Panc1 (cell line): ENCODE data around the gene IRF8.

Source experiments
- POLR2AphosphoS5 ChIP-seq: IDR thresholded peaks from 2 replicates; pipeline ENCODE4 v1.6.1; 2012; ENCODE audit warnings: mild to moderate bottlenecking, low read depth, low read length, moderate library complexity
- TCF7L2 ChIP-seq: IDR thresholded peaks from 2 replicates; pipeline ENCODE4 v1.6.1; 2011; ENCODE audit warnings: mild to moderate bottlenecking, low read depth, low read length, inconsistent platforms
- TF ChIP-seq, protein P1 (sequence below): fragments of 450-650 bp; IDR thresholded peaks from 2 replicates; pipeline ENCODE4 v1.5.1; 2017; ENCODE audit warnings: mild to moderate bottlenecking
- TF ChIP-seq, protein P2 (sequence below), 2 experiments: IDR thresholded peaks; 2 replicates each; pipeline ENCODE4 v1.6.1; 2011 to 2012; ENCODE audit warnings: low read depth in 2 of 2, control low read depth in 1 of 2, low read length in 1 of 2, mild to moderate bottlenecking in 1 of 2, moderate library complexity in 1 of 2; ENCODE audit not compliant: insufficient read depth in 1 of 2

DNA sequence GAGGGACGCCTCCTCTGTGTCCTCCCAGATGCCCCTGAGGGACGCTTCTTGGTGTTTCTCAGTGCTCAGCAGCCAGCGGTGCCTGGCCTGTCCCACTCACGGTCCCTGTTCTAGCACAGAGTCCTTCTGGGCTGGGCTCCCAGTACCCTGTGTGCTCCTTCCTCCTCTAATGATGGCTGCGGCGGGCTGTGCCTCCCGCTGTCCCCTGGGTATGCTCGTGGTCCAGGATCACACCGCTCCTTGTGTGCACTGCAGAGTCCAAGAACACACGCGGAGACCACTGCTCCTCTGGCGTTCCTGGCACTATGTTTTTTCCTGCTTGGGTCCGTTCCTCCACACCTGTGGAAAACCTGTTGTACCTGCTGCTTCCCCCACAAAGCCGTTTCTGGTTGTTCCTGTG is 15.1 kb upstream of the IRF8 start:
- TF ChIP-seq, protein P1, sequence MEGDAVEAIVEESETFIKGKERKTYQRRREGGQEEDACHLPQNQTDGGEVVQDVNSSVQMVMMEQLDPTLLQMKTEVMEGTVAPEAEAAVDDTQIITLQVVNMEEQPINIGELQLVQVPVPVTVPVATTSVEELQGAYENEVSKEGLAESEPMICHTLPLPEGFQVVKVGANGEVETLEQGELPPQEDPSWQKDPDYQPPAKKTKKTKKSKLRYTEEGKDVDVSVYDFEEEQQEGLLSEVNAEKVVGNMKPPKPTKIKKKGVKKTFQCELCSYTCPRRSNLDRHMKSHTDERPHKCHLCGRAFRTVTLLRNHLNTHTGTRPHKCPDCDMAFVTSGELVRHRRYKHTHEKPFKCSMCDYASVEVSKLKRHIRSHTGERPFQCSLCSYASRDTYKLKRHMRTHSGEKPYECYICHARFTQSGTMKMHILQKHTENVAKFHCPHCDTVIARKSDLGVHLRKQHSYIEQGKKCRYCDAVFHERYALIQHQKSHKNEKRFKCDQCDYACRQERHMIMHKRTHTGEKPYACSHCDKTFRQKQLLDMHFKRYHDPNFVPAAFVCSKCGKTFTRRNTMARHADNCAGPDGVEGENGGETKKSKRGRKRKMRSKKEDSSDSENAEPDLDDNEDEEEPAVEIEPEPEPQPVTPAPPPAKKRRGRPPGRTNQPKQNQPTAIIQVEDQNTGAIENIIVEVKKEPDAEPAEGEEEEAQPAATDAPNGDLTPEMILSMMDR: no peak
- TF ChIP-seq, protein P2, sequence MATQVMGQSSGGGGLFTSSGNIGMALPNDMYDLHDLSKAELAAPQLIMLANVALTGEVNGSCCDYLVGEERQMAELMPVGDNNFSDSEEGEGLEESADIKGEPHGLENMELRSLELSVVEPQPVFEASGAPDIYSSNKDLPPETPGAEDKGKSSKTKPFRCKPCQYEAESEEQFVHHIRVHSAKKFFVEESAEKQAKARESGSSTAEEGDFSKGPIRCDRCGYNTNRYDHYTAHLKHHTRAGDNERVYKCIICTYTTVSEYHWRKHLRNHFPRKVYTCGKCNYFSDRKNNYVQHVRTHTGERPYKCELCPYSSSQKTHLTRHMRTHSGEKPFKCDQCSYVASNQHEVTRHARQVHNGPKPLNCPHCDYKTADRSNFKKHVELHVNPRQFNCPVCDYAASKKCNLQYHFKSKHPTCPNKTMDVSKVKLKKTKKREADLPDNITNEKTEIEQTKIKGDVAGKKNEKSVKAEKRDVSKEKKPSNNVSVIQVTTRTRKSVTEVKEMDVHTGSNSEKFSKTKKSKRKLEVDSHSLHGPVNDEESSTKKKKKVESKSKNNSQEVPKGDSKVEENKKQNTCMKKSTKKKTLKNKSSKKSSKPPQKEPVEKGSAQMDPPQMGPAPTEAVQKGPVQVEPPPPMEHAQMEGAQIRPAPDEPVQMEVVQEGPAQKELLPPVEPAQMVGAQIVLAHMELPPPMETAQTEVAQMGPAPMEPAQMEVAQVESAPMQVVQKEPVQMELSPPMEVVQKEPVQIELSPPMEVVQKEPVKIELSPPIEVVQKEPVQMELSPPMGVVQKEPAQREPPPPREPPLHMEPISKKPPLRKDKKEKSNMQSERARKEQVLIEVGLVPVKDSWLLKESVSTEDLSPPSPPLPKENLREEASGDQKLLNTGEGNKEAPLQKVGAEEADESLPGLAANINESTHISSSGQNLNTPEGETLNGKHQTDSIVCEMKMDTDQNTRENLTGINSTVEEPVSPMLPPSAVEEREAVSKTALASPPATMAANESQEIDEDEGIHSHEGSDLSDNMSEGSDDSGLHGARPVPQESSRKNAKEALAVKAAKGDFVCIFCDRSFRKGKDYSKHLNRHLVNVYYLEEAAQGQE (IDR thresholded peaks at IDR 0.05; ENCODE audit: insufficient read depth in 1 of 2, low read depth in 2 of 2, low read length in 1 of 2): no peak
- TF ChIP-seq POLR2AphosphoS5 (no peak), TCF7L2 (no peak)
